Activated CD4-positive, alpha-beta memory T cell treated with anti-CD3 and anti-CD28 coated beads, Interleukin-2, amount 10 ng/mL, durations not matched to agents 7 days and 5 days (primary cell): ENCODE measurements around the gene ZNFX1. TPM values are rescaled to one million over a fixed set of nuclear protein-coding genes. Genes with fewer than 3 reads are reported as not detected.

Experiments
- CTCF ChIA-PET: fragments of 350-600 bp; sonication (Branson Sonifier 250); formaldehyde crosslinking; loops from one replicate; lab custom pipeline; 2021; ENCODE audit warnings: antibody characterized with exemption, inconsistent platforms; lab: Charles Lee
- POLR2A ChIA-PET: fragments of 350-600 bp; sonication (Branson Sonifier 250); formaldehyde crosslinking; loops from one replicate; lab custom pipeline; 2021; ENCODE audit warnings: antibody characterized with exemption; lab: Charles Lee
- DNase-seq: peaks from one replicate; pipeline ENCODE4 v3.0.0-alpha.2; 2020
- H3K27ac Mint-ChIP-seq: one replicate; pipeline ENCODE4 v1.8.0; 2021; ENCODE audit warnings: mild to moderate bottlenecking, mixed read lengths
- H3K27me3 Mint-ChIP-seq: one replicate; pipeline ENCODE4 v1.8.0; 2021; ENCODE audit warnings: mixed read lengths
- H3K36me3 Mint-ChIP-seq: one replicate; pipeline ENCODE4 v1.8.0; 2021; ENCODE audit warnings: low read depth, mixed read lengths
- H3K4me1 Mint-ChIP-seq: one replicate; pipeline ENCODE4 v1.8.0; 2021; ENCODE audit warnings: mixed read lengths
- H3K4me3 Mint-ChIP-seq: one replicate; pipeline ENCODE4 v1.8.0; 2021; ENCODE audit warnings: mild to moderate bottlenecking, mixed read lengths
- H3K9me3 Mint-ChIP-seq: one replicate; pipeline ENCODE4 v1.8.0; 2021; ENCODE audit warnings: mixed read lengths
- total RNA-seq, 2 experiments: library from RNA; stranded (reverse); gene quantifications; one replicate each; pipeline ENCODE4 v1.2.3, GENCODE V29; 2021

Gene ZNFX1
- total RNA-seq, 2 experiments from 2014 or later, result 88.7 to 89.5 TPM

DNA sequence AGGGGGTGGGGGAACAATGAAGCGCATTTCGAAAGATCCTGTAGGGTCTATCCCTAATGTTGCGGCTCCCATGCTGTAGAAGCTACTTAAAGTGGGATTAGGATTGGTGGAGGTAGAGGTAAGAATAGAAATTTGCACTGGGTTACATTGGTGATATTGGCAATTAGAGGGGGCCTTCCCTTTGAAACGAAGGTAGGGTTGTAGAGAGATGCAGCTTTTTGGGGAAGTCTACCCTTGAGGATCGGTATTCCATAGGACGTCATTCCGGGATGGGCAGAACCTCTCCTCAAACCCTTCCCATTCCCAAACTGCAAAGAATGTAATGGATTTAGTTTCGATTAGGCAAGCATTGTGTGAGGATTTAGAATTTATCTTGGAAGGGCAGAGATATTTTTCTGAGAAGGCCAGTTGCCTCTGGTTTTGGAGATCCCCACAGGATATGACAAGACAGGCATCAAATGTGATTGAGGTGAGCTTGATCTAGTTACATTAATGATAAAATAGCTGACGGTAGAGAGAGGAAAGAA, 5.4 kb upstream of the ZNFX1 start:
- Mint-ChIP-seq H3K27me3 (no peaks in the 10 kb centered on the region), H3K4me1 (peaks cover 81% of the 10 kb centered on the region), H3K4me3 (peak overlapping the region; percentile 100), H3K27ac (peak overlapping the region; percentile 68), H3K36me3 (peaks cover 100% of the 10 kb centered on the region), H3K9me3 (peaks cover 57% of the 10 kb centered on the region)
- POLR2A ChIA-PET, result interaction anchor here (1.0 to 9.6 kb wide), 7 partner anchors 9 to 313 kb away, joined by 3 to 145 read pairs (median 13); no protein-coding TSS in a partner anchor
- CTCF ChIA-PET, result interaction anchor here (1.4 to 2.3 kb wide), 2 partner anchors 10 to 37 kb away, joined by 3 to 8 read pairs; no protein-coding TSS in a partner anchor
- no peak for DNase-seq

GRCh38 chr20:49282584-49283171, 4.8 kb upstream of the ZNFX1 start:
- no peak for DNase-seq
- POLR2A ChIA-PET, result interaction anchor here (1.5 to 9.6 kb wide), 9 partner anchors 9 to 313 kb away, joined by 4 to 145 read pairs (median 11); no protein-coding TSS in a partner anchor
- Mint-ChIP-seq H3K4me3 (peak overlapping the region; percentile 100), H3K36me3 (peaks cover 94% of the 10 kb centered on the region), H3K4me1 (peaks cover 77% of the 10 kb centered on the region), H3K27me3 (no peaks in the 10 kb centered on the region), H3K27ac (peak overlapping the region; percentile 68), H3K9me3 (peaks cover 57% of the 10 kb centered on the region)
- CTCF ChIA-PET, result interaction anchor here (1.4 to 2.3 kb wide), 2 partner anchors 10 to 38 kb away, joined by 3 to 8 read pairs; no protein-coding TSS in a partner anchor

DNA sequence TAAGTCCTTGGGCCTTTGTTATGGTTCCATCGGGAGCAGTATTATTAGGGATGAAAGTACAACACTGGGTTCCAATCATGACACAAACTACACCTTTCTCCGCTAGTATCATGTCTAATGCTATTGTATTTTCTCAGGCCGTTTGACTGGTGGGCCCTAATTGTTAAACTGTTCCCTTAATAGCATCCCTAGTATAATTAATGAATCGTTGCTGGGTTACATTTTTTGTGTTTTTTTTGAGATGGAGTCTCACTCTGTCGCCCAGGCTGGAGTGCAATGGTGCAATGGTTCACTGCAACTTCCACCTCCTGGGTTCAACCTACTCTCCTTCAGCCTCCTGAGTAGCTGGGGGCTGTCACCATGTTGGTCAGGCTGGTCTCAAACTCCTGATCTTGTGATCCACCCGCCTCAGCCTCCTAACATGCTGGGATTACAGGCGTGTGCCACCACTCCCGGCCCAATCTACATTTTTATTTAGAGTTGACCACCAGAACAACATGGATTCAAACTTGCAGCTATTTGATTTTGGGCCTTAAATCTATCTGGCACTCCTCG, 4.1 kb upstream of the ZNFX1 start:
- ChIA-PET CTCF (interaction anchor here (2.3 kb wide), 1 partner anchor 39 kb away, joined by 8 read pairs; no protein-coding TSS in a partner anchor), POLR2A (interaction anchor here (0.7 to 9.6 kb wide), 11 partner anchors 9 to 314 kb away, joined by 3 to 145 read pairs (median 11); partner anchors contain the start of gene CSE1L)
- Mint-ChIP-seq H3K27ac (peak overlapping the region; percentile 68), H3K9me3 (peaks cover 51% of the 10 kb centered on the region), H3K36me3 (peaks cover 93% of the 10 kb centered on the region), H3K4me1 (peaks cover 70% of the 10 kb centered on the region), H3K4me3 (peak overlapping the region; percentile 100), H3K27me3 (no peaks in the 10 kb centered on the region)
- no peak for DNase-seq

DNA sequence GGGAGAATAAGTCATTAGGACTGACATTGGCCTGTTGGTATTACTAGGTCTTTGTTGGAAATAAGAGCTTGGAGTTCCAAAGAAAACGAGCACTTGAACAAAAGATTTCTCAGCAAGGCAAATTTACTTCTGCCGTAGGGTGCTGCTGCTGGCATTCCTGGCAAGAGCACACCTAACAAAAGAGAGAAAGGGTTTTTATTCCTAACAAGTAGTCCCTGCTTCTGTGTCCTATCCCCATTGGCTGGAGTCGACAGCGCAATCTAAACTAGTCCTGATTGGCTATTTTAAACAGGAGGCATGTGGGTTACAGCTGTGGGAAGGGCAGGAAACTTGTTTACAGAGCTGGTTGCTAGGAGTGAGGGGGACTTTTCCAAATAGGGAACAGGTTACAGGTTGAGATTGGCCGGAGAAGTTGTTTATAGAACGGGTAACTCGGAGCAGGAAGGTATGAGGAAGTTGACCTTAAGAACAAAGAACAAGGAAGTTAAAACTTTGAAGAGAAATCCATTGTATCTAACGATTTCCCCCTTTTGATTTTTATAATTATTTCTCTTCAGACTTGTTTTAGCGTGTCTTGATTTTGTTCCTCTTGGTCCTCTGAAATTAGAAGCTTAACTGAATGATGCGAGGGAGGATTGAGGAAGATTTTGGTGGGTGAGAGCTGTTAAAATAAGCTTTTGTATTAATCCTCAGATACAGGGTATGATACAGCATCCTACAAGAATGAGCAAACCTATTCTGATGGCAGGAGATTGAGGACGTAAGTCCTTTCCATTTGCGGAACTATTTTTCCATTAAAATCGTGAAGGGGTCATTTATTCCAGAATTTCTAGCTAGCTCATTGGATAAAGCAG, 3.4 kb upstream of the ZNFX1 start:
- Mint-ChIP-seq H3K4me3 (peak overlapping the region; percentile 100), H3K27ac (peak overlapping the region; percentile 68), H3K9me3 (peaks cover 44% of the 10 kb centered on the region), H3K36me3 (peaks cover 93% of the 10 kb centered on the region), H3K4me1 (peaks cover 65% of the 10 kb centered on the region), H3K27me3 (no peaks in the 10 kb centered on the region)
- no peak for DNase-seq
- ChIA-PET POLR2A (interaction anchor here (0.7 to 9.6 kb wide), 10 partner anchors 10 to 314 kb away, joined by 3 to 145 read pairs (median 10); partner anchors contain the start of gene CSE1L), CTCF (interaction anchor here (0.6 to 2.3 kb wide), 3 partner anchors 39 to 203 kb away, joined by 3 to 8 read pairs (median 6); no protein-coding TSS in a partner anchor)

DNA sequence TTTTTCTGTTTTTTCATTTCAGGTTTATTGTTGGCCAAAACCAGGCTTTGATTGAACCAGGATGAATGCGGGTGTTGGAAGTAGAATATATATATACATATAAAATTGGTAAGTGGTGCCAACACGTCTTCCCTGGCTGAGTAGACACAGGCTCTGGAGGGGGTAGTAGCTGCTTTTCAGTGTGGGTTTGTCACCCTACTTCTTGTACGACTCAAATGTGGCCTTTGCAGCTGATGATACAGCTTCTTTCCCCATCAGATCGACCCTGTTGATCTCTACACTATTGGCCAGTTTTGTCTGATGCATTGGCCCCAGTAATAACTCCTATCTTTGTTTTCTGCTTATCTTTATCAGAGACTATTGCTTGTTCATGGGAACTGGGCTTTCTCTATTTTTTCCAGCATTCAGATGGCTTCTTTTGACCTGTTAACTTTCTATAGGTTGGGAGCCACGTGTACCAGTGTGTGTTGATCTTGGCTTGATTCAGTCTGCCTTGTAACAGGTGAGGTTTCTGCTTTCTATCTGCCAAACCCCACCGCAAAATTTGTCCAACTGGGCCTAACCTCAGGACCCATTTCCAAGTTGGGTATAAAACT, 2.7 kb upstream of the ZNFX1 start:
- H3K4me1 Mint-ChIP-seq, result peaks cover 65% of the 10 kb centered on the region
- peaks cover 38% of the 10 kb centered on the region for H3K9me3 Mint-ChIP-seq
- H3K27me3 Mint-ChIP-seq, result no peaks in the 10 kb centered on the region

DNA sequence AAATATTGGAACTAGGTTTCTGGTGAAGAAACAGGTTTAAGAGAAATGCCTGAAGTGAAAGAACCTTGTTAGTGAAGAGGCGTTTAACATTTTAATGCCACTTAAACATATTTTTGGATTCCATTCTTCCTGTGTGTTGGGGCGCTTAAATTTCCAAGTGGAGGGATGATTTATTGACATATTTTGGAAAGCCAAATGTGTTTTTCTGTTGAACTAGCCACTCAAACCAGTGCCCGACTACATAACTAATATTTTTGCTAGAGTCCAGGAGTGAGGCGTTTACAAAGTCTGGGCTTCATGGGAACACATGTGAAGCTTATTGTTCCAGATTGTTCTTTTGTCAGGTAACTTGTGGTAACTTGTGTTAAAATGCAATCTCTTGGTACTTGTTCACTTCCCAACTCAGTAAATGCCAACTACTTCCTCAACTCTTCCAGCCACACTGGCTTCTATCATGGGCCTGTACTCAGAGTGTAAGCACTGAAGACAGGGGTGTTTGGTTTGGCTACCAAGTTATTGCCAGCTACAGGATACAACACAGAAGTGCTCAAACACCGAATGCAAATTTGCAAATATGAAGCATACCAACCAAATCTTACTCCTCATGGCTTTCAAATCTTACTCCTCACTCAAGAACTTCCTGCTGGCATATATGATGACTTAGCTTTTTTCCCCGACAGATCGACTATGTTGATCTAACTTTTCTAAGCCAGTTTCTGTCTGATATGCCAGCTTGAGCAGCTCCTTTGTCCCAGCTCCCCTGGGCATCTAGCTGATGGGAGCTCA, 2.0 kb upstream of the ZNFX1 start:
- Mint-ChIP-seq H3K36me3 (peaks cover 91% of the 10 kb centered on the region), H3K4me3 (peak overlapping the region; percentile 100), H3K4me1 (peaks cover 64% of the 10 kb centered on the region), H3K9me3 (peaks cover 33% of the 10 kb centered on the region), H3K27ac (peak overlapping the region; percentile 68), H3K27me3 (no peaks in the 10 kb centered on the region)
- ChIA-PET POLR2A (interaction anchor here (0.7 to 9.6 kb wide), 17 partner anchors 8 to 398 kb away, joined by 3 to 145 read pairs (median 6); partner anchors contain the start of genes ARFGEF2, CSE1L and DDX27), CTCF (interaction anchor here (0.6 to 1.6 kb wide), 3 partner anchors 44 to 328 kb away, joined by 3 to 6 read pairs (median 3); no protein-coding TSS in a partner anchor)
- no peak for DNase-seq

More for the DNA sequence above, 2.7 kb upstream of the ZNFX1 start:
- H3K36me3 Mint-ChIP-seq, result peaks cover 91% of the 10 kb centered on the region
- DNase-seq, result no peak
- POLR2A ChIA-PET, result interaction anchor here (0.7 to 9.6 kb wide), 11 partner anchors 7 to 315 kb away, joined by 3 to 145 read pairs (median 10); partner anchors contain the start of gene CSE1L
- H3K4me3 Mint-ChIP-seq, result peak overlapping the region; percentile 100
- CTCF ChIA-PET, result interaction anchor here (0.6 to 1.6 kb wide), 3 partner anchors 43 to 328 kb away, joined by 3 to 6 read pairs (median 3); no protein-coding TSS in a partner anchor
- H3K27ac Mint-ChIP-seq, result peak overlapping the region; percentile 68

GRCh38 chr20:49278818-49279676, 1.2 kb upstream of the ZNFX1 start:
- peaks cover 58% of the 10 kb centered on the region for H3K4me1 Mint-ChIP-seq
- peak overlapping the region; percentile 100 for H3K4me3 Mint-ChIP-seq
- peak overlapping the region; percentile 68 for H3K27ac Mint-ChIP-seq
- peak; percentile 54 for DNase-seq
- H3K9me3 Mint-ChIP-seq, result peaks cover 29% of the 10 kb centered on the region
- peaks cover 83% of the 10 kb centered on the region for H3K36me3 Mint-ChIP-seq
- ChIA-PET POLR2A (interaction anchor here (0.7 to 9.6 kb wide), 18 partner anchors 9 to 399 kb away, joined by 3 to 145 read pairs (median 6); partner anchors contain the start of genes ARFGEF2, CSE1L and DDX27), CTCF (interaction anchor here (1.6 kb wide), 1 partner anchor 45 kb away, joined by 6 read pairs; no protein-coding TSS in a partner anchor)
- no peaks in the 10 kb centered on the region for H3K27me3 Mint-ChIP-seq

- CTCF ChIA-PET, result no interaction called here
- Mint-ChIP-seq H3K27me3 (no peaks in the 10 kb centered on the region), H3K4me1 (peaks cover 55% of the 10 kb centered on the region), H3K36me3 (peaks cover 81% of the 10 kb centered on the region), H3K27ac (peak overlapping the region; percentile 98), H3K9me3 (peaks cover 18% of the 10 kb centered on the region), H3K4me3 (peak overlapping the region; percentile 100)
- POLR2A ChIA-PET, result interaction anchor here (0.5 to 9.6 kb wide), 17 partner anchors 7 to 318 kb away, joined by 3 to 145 read pairs (median 5); partner anchors contain the start of genes CSE1L, DDX27 and STAU1
- DNase-seq, result no peak
Measured at GRCh38 chr20:49277786-49278035, 146 bp downstream of the ZNFX1 start.

GRCh38 chr20:49276961-49277785, 684 bp downstream of the ZNFX1 start:
- H3K9me3 Mint-ChIP-seq, result peaks cover 15% of the 10 kb centered on the region
- peaks cover 81% of the 10 kb centered on the region for H3K36me3 Mint-ChIP-seq
- H3K4me3 Mint-ChIP-seq, result peak overlapping the region; percentile 100
- H3K27me3 Mint-ChIP-seq, result no peaks in the 10 kb centered on the region
- ChIA-PET POLR2A (interaction anchor here (0.5 to 9.6 kb wide), 23 partner anchors 8 to 319 kb away, joined by 3 to 145 read pairs (median 5); partner anchors contain the start of genes CSE1L and STAU1), CTCF (interaction anchor here (1.5 to 1.9 kb wide), 3 partner anchors 9 to 60 kb away, joined by 4 to 8 read pairs (median 6); no protein-coding TSS in a partner anchor)
- peak overlapping the region; percentile 98 for H3K27ac Mint-ChIP-seq
- DNase-seq, result peak; percentile 43
- H3K4me1 Mint-ChIP-seq, result peaks cover 55% of the 10 kb centered on the region
